ENCODE results near the gene FOXG1.

Gene FOXG1

GRCh38 chr14:28777471-28778137, 11.0 kb downstream of the FOXG1 start:
- no peak for DNase-seq

- DNase-seq: no peak
Measured at GRCh38 chr14:28778138-28779117, 11.8 kb downstream of the FOXG1 start.

- DNase-seq: no peak
Measured at GRCh38 chr14:28779456-28779855, 12.9 kb downstream of the FOXG1 start.

- no peak for DNase-seq
Measured at GRCh38 chr14:28780843-28781820, 14.5 kb downstream of the FOXG1 start.

GRCh38 chr14:28782301-28782700, 15.7 kb downstream of the FOXG1 start:
- DNase-seq: no peak

GRCh38 chr14:28783664-28784063, 17.1 kb downstream of the FOXG1 start:
- no peak for DNase-seq

GRCh38 chr14:28784096-28785048, 17.8 kb downstream of the FOXG1 start:
- DNase-seq: no peak

GRCh38 chr14:28785096-28785952, 18.7 kb downstream of the FOXG1 start:
- no peak for DNase-seq

- no peak for DNase-seq
Measured at GRCh38 chr14:28807518-28807917, 40.9 kb downstream of the FOXG1 start.

GRCh38 chr14:28813810-28814209, 47.2 kb downstream of the FOXG1 start:
- no peak for DNase-seq
